DOHH2 (cell line): ENCODE measurements around the gene FZD7.

Experiments
- H3F3A ChIP-seq: fragments of 200-600 bp; sonication (generic), shearing (Covaris generic); 2 replicates; pipeline ENCODE4 v1.6.0; 2016; ENCODE audit warnings: antibody characterized with exemption, mild to moderate bottlenecking; ENCODE audit not compliant: control insufficient read depth, insufficient read depth
- H3K27ac ChIP-seq: fragments of 200-600 bp; sonication (generic); 2 replicates; pipeline ENCODE4 v1.5.1; 2014; ENCODE audit warnings: low read depth, mild to moderate bottlenecking, low read length, moderate library complexity
- H3K27me3 ChIP-seq: fragments of 200-600 bp; sonication (generic); 2 replicates; pipeline ENCODE4 v1.6.1; 2014; ENCODE audit warnings: mild to moderate bottlenecking, low read length, mixed read lengths; ENCODE audit not compliant: control insufficient read depth
- H3K36me3 ChIP-seq: fragments of 200-600 bp; sonication (generic); 2 replicates; pipeline ENCODE4 v1.6.1; 2014; ENCODE audit warnings: mild to moderate bottlenecking, low read length, moderate library complexity, mixed read lengths; ENCODE audit not compliant: control insufficient read depth
- H3K4me1 ChIP-seq: fragments of 200-600 bp; sonication (generic); 2 replicates; pipeline ENCODE4 v1.6.1; 2014; ENCODE audit warnings: mild to moderate bottlenecking, low read length, mixed read lengths; ENCODE audit not compliant: control insufficient read depth
- H3K4me2 ChIP-seq: fragments of 200-600 bp; sonication (generic); 2 replicates; pipeline ENCODE4 v1.6.0; 2014; ENCODE audit warnings: mild to moderate bottlenecking, low read length, moderate library complexity
- H3K4me3 ChIP-seq: fragments of 200-600 bp; sonication (generic); 2 replicates; pipeline ENCODE4 v1.5.1; 2014; ENCODE audit warnings: mild to moderate bottlenecking, low read length, mixed read lengths
- H3K79me2 ChIP-seq: fragments of 200-600 bp; sonication (generic); 2 replicates; pipeline ENCODE4 v1.6.1; 2014; ENCODE audit warnings: mild to moderate bottlenecking, low read length, mixed read lengths; ENCODE audit not compliant: control insufficient read depth
- H3K9me2 ChIP-seq: fragments of 200-600 bp; sonication (generic); replicated peaks from 2 replicates; pipeline ENCODE4 v1.6.1; 2014; ENCODE audit warnings: mild to moderate bottlenecking, low read length, mixed read lengths; ENCODE audit not compliant: control insufficient read depth
- H3K9me3 ChIP-seq: fragments of 200-600 bp; sonication (generic); 2 replicates; pipeline ENCODE4 v1.6.1; 2014; ENCODE audit warnings: antibody characterized with exemption, low read length, mixed read lengths; ENCODE audit not compliant: control insufficient read depth, insufficient read depth
- H4K20me1 ChIP-seq: fragments of 200-600 bp; sonication (generic); 2 replicates; pipeline ENCODE4 v1.6.0; 2014; ENCODE audit warnings: low read depth, mild to moderate bottlenecking, antibody characterized with exemption, low read length, moderate library complexity; ENCODE audit not compliant: control insufficient read depth, insufficient read depth
- CTCF ChIP-seq: fragments of 200-600 bp; sonication (generic); IDR thresholded peaks from one replicate; pipeline ENCODE4 v1.5.1; 2014; ENCODE audit warnings: antibody characterized with exemption, mild to moderate bottlenecking, low read depth, low read length; ENCODE audit not compliant: poor library complexity, severe bottlenecking
- EZH2phosphoT487 ChIP-seq: fragments of 200-600 bp; sonication (generic); IDR thresholded peaks from 2 replicates; pipeline ENCODE4 v1.6.1; 2017; ENCODE audit warnings: borderline replicate concordance, mild to moderate bottlenecking, antibody characterized with exemption, low read length, moderate library complexity, mixed read lengths

Gene FZD7

GRCh38 chr2:202043475-202043874 lies 9.8 kb downstream of the FZD7 start:
- Histone ChIP-seq H3K9me2 (no peaks in the 10 kb centered on the region), H3K27me3 (peaks cover 23% of the 10 kb centered on the region), H3K4me3 (no peak overlapping the region), H3K4me1 (no peaks in the 10 kb centered on the region), H3K36me3 (no peaks in the 10 kb centered on the region), H3K27ac (no peak overlapping the region), H4K20me1 (no peaks in the 10 kb centered on the region), H3F3A (no peaks in the 10 kb centered on the region), H3K79me2 (no peaks in the 10 kb centered on the region), H3K9me3 (no peaks in the 10 kb centered on the region), H3K4me2 (no peak overlapping the region)
- TF ChIP-seq EZH2phosphoT487 (no peak), CTCF (no peak)

GRCh38 chr2:202044777-202045176 lies 11.1 kb downstream of the FZD7 start:
- Histone ChIP-seq H4K20me1 (no peaks in the 10 kb centered on the region), H3K4me1 (no peaks in the 10 kb centered on the region), H3K9me2 (no peaks in the 10 kb centered on the region), H3K4me2 (no peak overlapping the region), H3K27me3 (peaks cover 10% of the 10 kb centered on the region), H3K27ac (no peak overlapping the region), H3K36me3 (no peaks in the 10 kb centered on the region), H3K4me3 (no peak overlapping the region), H3K79me2 (no peaks in the 10 kb centered on the region), H3K9me3 (no peaks in the 10 kb centered on the region), H3F3A (no peaks in the 10 kb centered on the region)
- TF ChIP-seq EZH2phosphoT487 (no peak), CTCF (no peak)

- Histone ChIP-seq H3K79me2 (no peaks in the 10 kb centered on the region), H3F3A (no peaks in the 10 kb centered on the region), H3K4me2 (no peak overlapping the region), H4K20me1 (no peaks in the 10 kb centered on the region), H3K4me1 (no peaks in the 10 kb centered on the region), H3K27ac (no peak overlapping the region), H3K9me2 (no peaks in the 10 kb centered on the region), H3K36me3 (no peaks in the 10 kb centered on the region), H3K9me3 (no peaks in the 10 kb centered on the region), H3K27me3 (peaks cover 6% of the 10 kb centered on the region), H3K4me3 (no peak overlapping the region)
- TF ChIP-seq EZH2phosphoT487: no peak
- TF ChIP-seq CTCF: no peak
These were observed 12.9 kb downstream of the FZD7 start for GRCh38 chr2:202046572-202046971.
